ENCODE results near the gene MTA1.

DNA sequence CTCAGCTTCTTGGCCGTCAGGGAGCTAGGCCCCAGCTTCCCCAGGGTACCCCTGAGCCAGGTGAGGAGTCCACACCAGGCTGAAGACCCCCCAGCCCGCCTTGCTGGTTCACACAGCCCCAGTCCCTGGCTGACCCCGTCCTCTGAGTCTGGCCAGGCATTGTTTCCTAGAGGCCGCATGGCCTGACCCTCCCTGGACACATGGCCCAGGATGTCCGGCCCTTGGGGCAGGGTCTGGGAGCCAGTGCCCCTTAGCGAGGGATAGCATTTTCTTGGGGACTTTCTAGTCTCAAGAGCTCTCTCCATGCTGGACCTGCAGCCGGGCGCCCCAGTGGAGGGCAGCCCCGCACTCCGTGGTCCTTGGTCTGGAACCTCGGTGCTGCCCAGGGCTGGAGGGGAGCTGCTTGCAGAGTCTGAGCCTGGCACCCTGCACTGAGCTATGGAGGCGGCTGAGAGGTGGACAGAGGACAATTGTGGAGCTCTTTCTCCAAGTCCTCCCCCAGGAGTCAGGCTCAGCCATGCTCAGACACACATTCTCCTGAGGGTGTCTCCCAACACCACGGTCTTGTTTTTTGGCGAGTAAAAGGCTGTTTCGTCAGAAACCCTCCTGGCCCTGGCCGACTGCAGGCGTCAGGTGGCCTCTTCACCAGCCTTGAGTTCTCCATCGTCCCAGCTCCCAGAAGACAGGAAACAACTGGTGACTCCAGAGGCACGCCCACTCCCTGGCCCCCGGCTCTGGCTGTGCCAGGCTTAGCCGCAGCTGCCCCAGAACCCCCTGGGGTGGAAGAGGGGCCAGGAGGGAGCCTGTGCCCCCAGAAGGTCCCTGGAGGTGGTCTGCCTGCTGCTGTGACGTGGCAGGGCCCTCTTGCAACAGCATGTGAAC is 37.4 kb downstream of the MTA1 start:
- TF ChIP-seq POLR2A (IDR thresholded peaks at IDR 0.05), result no peak
- TF ChIP-seq, protein P1, sequence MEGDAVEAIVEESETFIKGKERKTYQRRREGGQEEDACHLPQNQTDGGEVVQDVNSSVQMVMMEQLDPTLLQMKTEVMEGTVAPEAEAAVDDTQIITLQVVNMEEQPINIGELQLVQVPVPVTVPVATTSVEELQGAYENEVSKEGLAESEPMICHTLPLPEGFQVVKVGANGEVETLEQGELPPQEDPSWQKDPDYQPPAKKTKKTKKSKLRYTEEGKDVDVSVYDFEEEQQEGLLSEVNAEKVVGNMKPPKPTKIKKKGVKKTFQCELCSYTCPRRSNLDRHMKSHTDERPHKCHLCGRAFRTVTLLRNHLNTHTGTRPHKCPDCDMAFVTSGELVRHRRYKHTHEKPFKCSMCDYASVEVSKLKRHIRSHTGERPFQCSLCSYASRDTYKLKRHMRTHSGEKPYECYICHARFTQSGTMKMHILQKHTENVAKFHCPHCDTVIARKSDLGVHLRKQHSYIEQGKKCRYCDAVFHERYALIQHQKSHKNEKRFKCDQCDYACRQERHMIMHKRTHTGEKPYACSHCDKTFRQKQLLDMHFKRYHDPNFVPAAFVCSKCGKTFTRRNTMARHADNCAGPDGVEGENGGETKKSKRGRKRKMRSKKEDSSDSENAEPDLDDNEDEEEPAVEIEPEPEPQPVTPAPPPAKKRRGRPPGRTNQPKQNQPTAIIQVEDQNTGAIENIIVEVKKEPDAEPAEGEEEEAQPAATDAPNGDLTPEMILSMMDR (IDR thresholded peaks at IDR 0.05), result no peak

Data from Peyer's patch (tissue), 4 donors.